ENCODE results near the gene MZF1. TPM values are rescaled to one million over a fixed set of nuclear protein-coding genes. Genes with fewer than 3 reads are reported as not detected.
A peak's percentile ranks its signal among the peaks of the same experiment; 100 is the strongest.

Gene MZF1
- total RNA-seq, 1 donor from 2014 or later: 15.8 TPM

DNA sequence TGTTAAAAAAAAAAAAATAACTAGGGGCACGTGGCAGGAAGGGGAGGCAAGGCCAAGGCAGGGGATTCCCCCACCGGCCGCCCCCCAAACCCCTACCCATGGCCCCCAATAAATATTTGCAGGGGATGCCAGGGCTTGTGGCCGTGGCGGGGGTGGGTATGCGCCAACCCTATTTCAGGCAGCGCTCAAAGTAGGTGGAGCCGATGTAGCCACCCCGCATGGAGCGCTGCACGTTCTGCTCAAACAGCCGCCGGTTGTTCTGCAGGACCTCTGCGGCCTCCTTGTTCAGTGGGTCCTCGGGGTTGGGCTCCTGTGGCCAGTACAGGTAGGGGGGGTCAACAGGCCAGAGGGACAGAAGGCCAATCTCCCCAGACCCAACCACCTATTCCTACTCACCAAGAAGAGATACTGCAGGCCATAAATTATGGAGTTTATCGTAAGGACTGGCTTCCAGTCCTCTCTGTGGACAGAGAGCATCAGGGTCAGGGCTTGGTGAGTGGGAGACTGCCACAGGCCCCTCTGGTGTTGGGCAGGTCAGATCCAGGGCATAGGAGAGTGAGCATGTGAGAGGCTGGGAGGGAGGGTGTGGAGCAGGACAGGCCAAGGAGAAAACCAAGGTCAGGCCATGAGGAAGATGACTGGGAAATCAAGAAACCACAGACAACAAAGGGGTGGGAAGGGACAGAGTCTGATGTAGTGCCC is 17.1 kb downstream of the MZF1 start:
- Mint-ChIP-seq H3K4me1 (ENCODE audit: low read depth) (peaks cover 53% of the 10 kb centered on the region), H3K36me3 (ENCODE audit: low read depth) (peaks cover 25% of the 10 kb centered on the region), H3K9me3 (ENCODE audit: low read depth) (no peaks in the 10 kb centered on the region), H3K4me3 (ENCODE audit: unreplicated experiment) (peak overlapping the region; percentile 96), H3K27ac (ENCODE audit: unreplicated experiment) (peak overlapping the region; percentile 93), H3K27me3 (ENCODE audit: low read depth) (no peaks in the 10 kb centered on the region)
- no peak for DNase-seq (ENCODE audit: low spot score)
- TF ChIP-seq, protein P1, sequence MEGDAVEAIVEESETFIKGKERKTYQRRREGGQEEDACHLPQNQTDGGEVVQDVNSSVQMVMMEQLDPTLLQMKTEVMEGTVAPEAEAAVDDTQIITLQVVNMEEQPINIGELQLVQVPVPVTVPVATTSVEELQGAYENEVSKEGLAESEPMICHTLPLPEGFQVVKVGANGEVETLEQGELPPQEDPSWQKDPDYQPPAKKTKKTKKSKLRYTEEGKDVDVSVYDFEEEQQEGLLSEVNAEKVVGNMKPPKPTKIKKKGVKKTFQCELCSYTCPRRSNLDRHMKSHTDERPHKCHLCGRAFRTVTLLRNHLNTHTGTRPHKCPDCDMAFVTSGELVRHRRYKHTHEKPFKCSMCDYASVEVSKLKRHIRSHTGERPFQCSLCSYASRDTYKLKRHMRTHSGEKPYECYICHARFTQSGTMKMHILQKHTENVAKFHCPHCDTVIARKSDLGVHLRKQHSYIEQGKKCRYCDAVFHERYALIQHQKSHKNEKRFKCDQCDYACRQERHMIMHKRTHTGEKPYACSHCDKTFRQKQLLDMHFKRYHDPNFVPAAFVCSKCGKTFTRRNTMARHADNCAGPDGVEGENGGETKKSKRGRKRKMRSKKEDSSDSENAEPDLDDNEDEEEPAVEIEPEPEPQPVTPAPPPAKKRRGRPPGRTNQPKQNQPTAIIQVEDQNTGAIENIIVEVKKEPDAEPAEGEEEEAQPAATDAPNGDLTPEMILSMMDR (IDR thresholded peaks at IDR 0.05): no peak

DNA sequence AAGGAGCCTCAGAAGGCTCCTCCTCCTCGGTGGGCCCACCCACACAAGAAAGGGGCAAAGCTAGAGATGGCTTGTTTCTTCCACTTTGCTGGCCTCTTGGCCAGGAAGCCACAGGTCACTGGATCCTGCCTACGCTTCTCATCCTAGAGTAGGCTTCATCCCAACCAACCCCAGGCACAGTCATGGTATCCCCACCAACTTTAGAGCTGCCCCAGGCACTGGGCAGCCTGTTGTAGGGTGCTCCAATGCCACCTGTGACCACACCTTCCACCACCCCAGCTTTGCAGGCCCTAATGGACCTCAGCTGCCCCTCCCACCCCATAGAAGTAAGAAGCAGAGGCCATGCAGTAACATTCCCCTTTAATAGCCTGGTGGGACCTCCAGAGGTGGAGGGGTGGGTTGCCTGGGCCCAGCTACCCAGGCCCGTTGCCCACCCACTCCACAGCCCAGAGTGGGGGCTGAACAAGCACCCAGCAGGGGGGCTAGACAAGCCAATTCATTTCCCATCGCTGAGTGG is 17.7 kb downstream of the MZF1 start:
- DNase-seq (ENCODE audit: low spot score): no peak
- peak overlapping the region; percentile 92 for H3K4me3 Mint-ChIP-seq (ENCODE audit: unreplicated experiment)
- H3K9me3 Mint-ChIP-seq (ENCODE audit: low read depth): no peaks in the 10 kb centered on the region
- peak overlapping the region; percentile 98 for H3K27ac Mint-ChIP-seq (ENCODE audit: unreplicated experiment)
- TF ChIP-seq, protein P1 (IDR thresholded peaks at IDR 0.05): no peak
- H3K27me3 Mint-ChIP-seq (ENCODE audit: low read depth): no peaks in the 10 kb centered on the region
- H3K4me1 Mint-ChIP-seq (ENCODE audit: low read depth): peaks cover 51% of the 10 kb centered on the region
- H3K36me3 Mint-ChIP-seq (ENCODE audit: low read depth): peaks cover 27% of the 10 kb centered on the region

DNA sequence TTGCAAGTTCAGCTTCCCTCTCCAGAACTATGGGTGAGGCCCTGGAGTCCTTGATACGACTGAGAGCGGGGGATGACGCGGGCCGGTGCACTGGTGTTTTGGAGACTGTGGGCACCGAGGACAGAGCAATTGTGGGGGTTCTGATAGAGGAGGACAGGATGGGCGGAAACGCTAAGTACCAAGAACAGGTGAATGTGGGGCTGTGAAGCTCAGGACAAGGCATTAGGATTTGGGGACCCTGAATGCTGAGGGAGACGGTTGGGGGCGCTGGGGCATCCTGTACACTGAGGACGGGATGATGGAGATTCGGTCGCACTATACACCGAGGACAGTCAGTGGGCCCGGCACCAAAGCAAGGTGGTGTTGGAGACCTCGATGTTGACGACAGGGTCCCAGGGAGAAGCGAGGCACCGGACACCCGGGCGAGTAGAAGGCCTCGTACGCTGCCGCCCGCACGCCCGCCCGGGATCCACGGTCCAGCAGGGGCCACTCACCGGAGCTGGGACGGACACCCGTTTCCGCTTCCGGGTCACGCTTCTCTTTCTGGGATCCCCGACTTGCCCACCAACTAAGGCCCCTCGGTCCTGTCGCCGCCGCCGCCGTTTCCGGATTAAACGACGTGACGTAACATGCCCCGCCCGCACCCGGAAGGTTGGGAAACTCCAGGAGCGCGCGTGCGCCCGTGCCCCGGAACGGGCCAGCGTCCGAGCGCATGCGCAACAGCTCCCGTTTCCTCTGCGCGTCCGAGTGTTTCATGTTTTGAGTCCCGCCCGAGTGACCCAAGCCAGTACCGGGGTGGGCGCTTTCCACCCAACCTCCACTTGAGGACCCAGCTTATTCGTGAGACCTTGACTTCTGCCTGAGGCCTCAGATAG is 18.4 kb downstream of the MZF1 start, which contains the start of gene CHMP2A:
Gene CHMP2A, minus strand, starts transcription at position 612 of the 875 bp plus-strand sequence. CDS start 893 bp downstream, outside the sequence.
- H3K9me3 Mint-ChIP-seq (ENCODE audit: low read depth): no peaks in the 10 kb centered on the region

DNA sequence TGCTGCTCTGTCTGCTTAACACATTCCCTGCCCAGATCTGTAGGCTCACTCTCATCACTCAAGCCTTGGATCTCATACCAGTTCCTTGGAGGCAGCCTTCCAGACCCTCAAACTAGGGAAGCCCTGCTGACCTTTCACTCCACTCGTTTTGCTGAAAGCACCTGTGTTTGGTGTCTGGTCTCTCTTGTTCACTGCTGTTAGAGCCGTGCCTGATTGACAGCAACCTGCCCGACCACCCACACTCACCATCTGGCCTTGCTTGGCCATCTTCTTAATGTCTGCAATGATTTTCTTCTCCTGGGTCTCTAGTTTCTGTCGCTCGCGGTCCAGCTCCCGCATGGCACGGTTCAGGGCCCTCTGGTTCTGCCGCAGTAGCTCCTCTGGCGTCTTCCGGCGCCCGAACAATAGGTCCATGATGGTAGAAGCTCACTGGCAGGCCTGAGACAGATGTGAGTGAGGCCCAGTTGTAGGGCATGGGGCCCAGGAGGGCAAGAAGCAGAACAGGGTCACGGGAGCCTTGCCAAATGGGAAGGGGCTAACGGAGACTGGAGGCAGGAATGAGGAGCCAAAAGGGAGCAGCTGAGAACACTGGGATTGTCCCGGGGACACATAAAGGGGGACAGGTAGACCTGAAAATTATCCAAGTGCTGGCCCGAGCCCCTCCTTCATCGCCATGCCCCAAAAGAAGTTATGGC is 19.2 kb downstream of the MZF1 start:
- TF ChIP-seq, protein P1 (IDR thresholded peaks at IDR 0.05): no peak
- H3K9me3 Mint-ChIP-seq (ENCODE audit: low read depth): no peaks in the 10 kb centered on the region
- H3K27me3 Mint-ChIP-seq (ENCODE audit: low read depth): no peaks in the 10 kb centered on the region
- peaks cover 45% of the 10 kb centered on the region for H3K4me1 Mint-ChIP-seq (ENCODE audit: low read depth)
- H3K36me3 Mint-ChIP-seq (ENCODE audit: low read depth): peaks cover 34% of the 10 kb centered on the region
- H3K27ac Mint-ChIP-seq (ENCODE audit: unreplicated experiment): peak overlapping the region; percentile 98
- peak overlapping the region; percentile 92 for H3K4me3 Mint-ChIP-seq (ENCODE audit: unreplicated experiment)
- no peak for DNase-seq (ENCODE audit: low spot score)

More for the DNA sequence above, 18.4 kb downstream of the MZF1 start, which contains the start of gene CHMP2A:
- Mint-ChIP-seq H3K27ac (ENCODE audit: unreplicated experiment) (peak within 1 kb of the TSS; percentile 98), H3K27me3 (ENCODE audit: low read depth) (no peaks in the 10 kb centered on the region), H3K36me3 (ENCODE audit: low read depth) (peaks cover 30% of the 10 kb centered on the region), H3K4me1 (ENCODE audit: low read depth) (peaks cover 48% of the 10 kb centered on the region), H3K4me3 (ENCODE audit: unreplicated experiment) (peak within 1 kb of the TSS; percentile 92)
- DNase-seq (ENCODE audit: low spot score): peak; percentile 99
- TF ChIP-seq, protein P1 (IDR thresholded peaks at IDR 0.05): peak; percentile 28

All from chondrocyte (in vitro differentiated cells).